Peyer's patch (tissue), 4 donors: ENCODE measurements around the gene CD274.

ENCODE experiments used
- CTCF ChIP-seq, 6 experiments: fragments of 450-650 bp in 4 of 6; fragments of 200-600 bp in 2 of 6; sonication (generic) in 1 of 6; IDR thresholded peaks; one replicate each; pipeline ENCODE4 v1.5.1; 2017 to 2019; ENCODE audit warnings: antibody characterized with exemption in 6 of 6, mild to moderate bottlenecking in 3 of 6, moderate library complexity in 1 of 6
- POLR2A ChIP-seq, 2 donors: fragments of 450-650 bp; IDR thresholded peaks; one replicate each; pipeline ENCODE4 v1.5.1; 2017; ENCODE audit warnings: antibody characterized with exemption in 2 of 2, mild to moderate bottlenecking in 2 of 2, moderate library complexity in 2 of 2

- TF ChIP-seq POLR2A (IDR thresholded peaks at IDR 0.05) = no peak
- TF ChIP-seq CTCF (IDR thresholded peaks at IDR 0.05) = no peak
Measured at GRCh38 chr9:5438301-5439162, 11.8 kb upstream of the CD274 start.
